Activated T-helper 1 cell treated with Interleukin-2 at 50 U/mL for 16 hours (primary cell): ENCODE data around the gene NDE1.

Experiments
- DNase-seq: peaks from one replicate; pipeline ENCODE4 v3.0.0-alpha.2; 2020; ENCODE audit warnings: low read depth

Gene NDE1

GRCh38 chr16:15739464-15739863 lies 89.4 kb downstream of the NDE1 start:
- DNase-seq, result no peak

DNA sequence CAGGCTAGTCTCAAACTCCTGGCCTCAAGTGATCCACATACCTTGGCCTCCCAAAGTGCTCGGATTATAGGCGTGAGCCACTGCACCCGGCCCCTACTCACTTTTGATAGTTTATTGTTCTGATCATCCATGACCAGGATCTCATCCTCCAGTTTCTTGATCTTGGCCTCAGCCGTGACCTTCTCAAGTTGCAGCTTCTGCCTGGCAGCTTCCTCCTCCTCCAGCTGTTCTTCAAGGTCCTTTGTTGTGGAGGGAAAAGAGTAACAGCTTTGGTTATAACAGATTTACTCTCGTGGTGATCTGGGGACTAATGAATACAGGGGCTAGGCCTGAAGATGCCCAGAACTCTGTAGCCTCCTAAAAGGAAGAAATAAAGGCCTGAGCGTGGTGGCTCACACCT lies 89.9 kb downstream of the NDE1 start:
- DNase-seq, result no peak

- DNase-seq, result no peak
These were observed 91.3 kb downstream of the NDE1 start for GRCh38 chr16:15741207-15741871.

GRCh38 chr16:15742716-15743115 lies 92.7 kb downstream of the NDE1 start:
- no peak for DNase-seq

DNA sequence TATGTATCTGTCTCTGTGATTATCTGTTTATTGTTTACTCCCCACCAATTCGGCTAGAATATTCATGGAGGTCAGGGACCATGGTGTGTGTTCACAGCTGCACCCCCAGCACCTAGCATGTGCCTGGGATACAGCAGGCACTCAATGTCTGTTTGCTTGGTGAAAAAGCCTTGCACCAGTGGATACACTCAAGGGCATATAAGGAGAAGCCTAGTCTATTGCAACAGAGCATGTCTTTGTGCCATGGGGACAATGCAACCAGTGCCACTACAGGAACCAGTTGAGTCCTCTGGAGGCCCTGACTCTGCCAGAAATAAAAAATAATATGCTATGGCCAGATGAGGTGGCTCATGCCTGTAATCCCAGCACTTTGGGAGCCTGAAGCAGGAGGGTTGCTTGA lies 93.6 kb downstream of the NDE1 start:
- DNase-seq, result no peak

GRCh38 chr16:15746332-15746731 lies 96.3 kb downstream of the NDE1 start:
- DNase-seq, result no peak

GRCh38 chr16:15747937-15748336 lies 97.9 kb downstream of the NDE1 start:
- DNase-seq, result no peak

DNA sequence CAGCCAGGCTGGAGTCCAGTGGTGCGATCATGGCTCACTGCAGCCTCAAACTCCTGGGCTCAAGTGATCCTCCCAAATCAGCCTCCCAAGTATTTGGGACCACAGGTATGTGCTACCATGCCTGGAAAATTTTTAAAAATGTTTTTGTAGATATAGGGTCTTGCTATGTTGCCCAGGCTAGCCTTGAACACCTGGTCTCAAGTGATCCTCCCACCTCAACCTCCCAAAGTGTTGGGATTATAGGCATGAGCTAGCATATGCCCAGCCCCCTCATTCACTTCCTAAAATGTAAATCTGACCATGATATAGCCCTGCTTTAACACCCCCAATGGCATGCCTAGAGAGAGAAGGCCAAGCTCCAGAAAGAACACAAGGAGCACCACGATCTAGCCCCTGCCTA lies 98.6 kb downstream of the NDE1 start:
- DNase-seq, result no peak

DNA sequence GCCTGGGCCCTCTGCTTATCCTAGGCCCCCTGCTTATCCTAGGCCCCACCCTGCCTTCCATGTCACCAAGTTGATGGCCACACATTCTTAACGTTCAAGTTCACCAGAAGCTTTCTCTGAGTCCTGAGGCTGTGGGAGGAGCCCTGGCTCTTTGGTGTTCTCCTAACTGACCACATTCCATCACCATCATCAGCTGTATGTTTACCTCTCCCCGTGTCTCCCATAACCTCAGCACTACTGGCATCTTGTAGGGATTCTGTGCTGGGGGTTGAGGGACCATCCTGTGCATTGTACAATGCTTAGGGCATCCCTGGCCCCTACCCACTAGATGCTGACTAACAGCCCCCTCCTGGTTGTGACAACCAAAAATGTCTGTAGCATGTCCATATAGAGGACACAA lies 99.3 kb downstream of the NDE1 start:
- no peak for DNase-seq

GRCh38 chr16:15749985-15750384 lies 99.9 kb downstream of the NDE1 start:
- no peak for DNase-seq

- no peak for DNase-seq
These were observed 101.9 kb downstream of the NDE1 start for GRCh38 chr16:15751940-15752339.

DNA sequence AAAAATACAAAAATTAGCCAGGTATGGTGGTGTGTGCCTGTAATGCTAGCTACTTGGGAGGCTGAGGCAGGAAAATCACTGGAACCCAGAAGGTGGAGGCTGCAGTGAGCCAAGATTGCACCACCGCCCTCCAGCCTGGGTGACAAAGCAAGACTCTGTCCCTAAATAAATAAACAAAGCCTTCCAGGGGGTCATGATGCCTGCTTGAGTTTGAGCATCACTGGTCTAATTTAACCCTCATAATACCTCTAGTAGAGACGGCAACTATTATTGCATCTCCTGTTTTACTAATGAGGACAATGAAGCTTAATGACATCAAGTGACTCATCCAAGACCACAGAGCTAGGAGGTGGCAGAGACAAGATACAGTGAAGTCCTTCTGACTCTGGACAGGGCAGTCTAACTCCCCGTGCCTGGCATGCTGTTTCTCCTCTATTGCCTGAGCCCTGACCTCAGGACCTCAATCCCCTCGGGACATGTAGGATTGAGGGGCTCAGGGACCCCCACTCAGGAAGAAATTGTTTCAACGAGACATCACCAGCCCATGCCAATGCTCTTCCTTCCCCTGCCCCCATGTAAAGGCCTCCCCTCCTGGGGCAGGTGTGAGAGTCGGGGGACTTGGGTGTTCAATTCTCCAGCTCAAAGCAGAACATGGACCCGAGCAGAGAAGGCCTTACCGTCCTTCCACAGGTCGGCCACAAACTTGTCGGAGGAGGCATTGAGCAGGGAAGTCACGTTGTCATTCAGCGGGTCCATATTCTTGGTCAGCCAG lies 102.9 kb downstream of the NDE1 start:
- DNase-seq, result no peak

GRCh38 chr16:15754821-15755534 lies 104.9 kb downstream of the NDE1 start:
- no peak for DNase-seq

DNA sequence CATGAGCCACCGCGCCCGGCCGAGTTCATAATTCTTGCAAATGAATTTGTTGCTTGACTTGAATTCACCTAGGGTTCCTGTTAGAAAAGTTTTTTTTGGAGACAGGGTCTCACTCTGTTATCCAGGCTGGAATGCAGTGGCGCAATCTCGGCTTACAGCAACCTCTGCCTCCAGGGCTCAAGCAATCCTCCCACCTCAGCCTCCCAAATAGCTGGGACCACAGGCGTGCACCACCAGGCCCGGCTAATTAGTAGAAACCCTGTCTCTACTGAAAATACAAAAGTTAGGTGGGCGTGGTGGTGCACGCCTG lies 107.0 kb downstream of the NDE1 start:
- no peak for DNase-seq

DNA sequence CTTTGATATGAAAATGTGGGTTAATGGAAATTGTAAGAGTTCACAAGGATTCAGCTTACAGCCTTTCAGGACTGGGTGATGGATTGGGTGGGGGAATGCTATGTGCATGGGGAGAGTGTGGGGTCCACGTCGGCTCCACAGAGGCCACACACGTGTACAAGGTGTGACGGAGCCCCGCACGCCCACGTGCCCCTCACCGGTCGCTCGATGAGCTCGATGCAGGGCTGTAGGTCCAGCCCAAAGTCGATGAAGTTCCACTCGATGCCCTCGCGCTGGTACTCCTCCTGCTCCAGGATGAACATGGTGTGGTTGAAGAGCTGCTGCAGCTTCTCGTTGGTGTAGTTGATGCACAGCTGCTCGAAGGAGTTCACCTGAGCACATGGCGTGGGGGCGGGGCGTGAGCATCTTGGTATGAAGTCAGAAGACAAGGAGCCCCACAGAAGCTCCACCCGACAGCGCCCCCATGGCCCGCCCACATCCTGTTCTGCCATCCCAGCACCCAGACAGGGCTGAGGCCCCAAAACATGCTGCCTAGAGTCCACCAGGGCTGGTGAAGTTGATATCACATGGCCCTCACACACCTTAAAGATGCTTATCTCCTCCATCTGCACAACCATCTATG lies 107.7 kb downstream of the NDE1 start:
- no peak for DNase-seq

GRCh38 chr16:15759070-15759469 lies 109.0 kb downstream of the NDE1 start:
- DNase-seq, result no peak

GRCh38 chr16:15760129-15760528 lies 110.1 kb downstream of the NDE1 start:
- no peak for DNase-seq

GRCh38 chr16:15764112-15764511 lies 114.1 kb downstream of the NDE1 start:
- no peak for DNase-seq

DNA sequence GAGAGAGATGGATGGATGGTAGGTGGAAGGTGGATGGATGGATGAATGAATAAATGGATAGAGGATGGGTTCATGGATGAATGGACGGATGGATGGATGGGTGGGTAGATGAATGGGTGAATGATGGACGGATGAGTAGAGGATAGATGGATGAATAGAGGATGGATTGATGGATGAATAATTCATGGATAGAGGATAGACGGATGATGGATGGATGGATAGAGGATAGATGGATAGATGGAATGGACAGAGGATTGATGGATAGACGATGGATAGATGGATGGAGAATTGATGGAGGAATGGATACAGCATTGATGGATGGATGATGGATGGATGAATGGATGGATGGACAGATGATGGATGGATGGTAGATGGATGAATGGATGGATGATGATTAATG lies 115.1 kb downstream of the NDE1 start:
- DNase-seq, result no peak

GRCh38 chr16:15765880-15766279 lies 115.8 kb downstream of the NDE1 start:
- no peak for DNase-seq

DNA sequence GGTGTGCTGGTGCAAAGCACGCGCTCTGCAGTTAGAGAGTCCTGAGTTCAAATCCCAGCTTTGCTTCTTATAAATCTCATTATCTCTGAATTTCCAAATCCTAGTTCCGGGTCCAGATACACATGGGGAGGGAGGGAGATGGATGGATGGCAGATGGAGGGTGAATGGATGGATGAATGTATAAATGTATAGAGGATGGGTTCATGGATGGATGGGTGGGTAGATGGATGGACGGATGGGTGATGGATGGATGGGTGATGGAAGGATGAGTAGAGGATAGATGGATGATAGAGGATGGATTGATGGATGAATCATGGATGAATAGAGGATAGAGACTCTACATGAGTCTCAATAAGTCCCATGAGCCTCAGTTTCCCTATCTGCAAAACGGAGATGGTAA lies 116.9 kb downstream of the NDE1 start:
- no peak for DNase-seq

DNA sequence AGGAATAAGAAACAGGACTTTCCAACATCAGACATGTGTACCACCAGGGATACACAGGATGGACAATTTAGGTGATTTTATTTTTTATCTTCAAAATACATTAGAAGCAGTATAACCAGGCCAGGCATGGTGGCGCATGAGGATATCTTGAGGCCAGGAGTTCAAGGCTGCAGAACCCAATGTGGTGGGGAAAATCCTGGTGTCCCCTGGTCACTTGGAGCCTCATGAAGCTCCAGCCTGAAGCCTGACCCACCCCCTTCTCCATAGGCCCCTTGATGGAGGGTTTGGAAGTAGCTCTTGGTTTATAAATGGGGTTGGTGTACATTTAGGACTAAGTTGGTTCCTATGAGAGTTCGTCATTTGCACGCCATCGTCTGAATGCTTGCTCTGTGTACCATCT lies 118.2 kb downstream of the NDE1 start:
- no peak for DNase-seq

- DNase-seq, result no peak
These were observed 119.2 kb downstream of the NDE1 start for GRCh38 chr16:15769239-15769638.
